Duodenal mucosa (tissue), 2 donors: ENCODE measurements around the gene TMED4.

ENCODE experiments used
- H3K27ac ChIP-seq: one replicate; pipeline ENCODE4 v1.7.0; 2013; ENCODE audit warnings: low read depth, low read length
- H3K27me3 ChIP-seq, 2 donors: one replicate each; pipeline ENCODE4 v1.7.0; 2013; ENCODE audit warnings: low read length in 2 of 2, control low read depth in 1 of 2; ENCODE audit not compliant: insufficient read depth in 2 of 2, control insufficient read depth in 1 of 2
- H3K36me3 ChIP-seq, 2 donors: one replicate each; pipeline ENCODE4 v1.7.0; 2013; ENCODE audit warnings: low read length in 2 of 2, control low read depth in 1 of 2; ENCODE audit not compliant: insufficient read depth in 2 of 2, control insufficient read depth in 1 of 2
- H3K4me1 ChIP-seq, 2 donors: one replicate each; pipeline ENCODE4 v1.7.0; 2013; ENCODE audit warnings: low read length in 2 of 2, control low read depth in 1 of 2; ENCODE audit not compliant: insufficient read depth in 2 of 2, control insufficient read depth in 1 of 2
- H3K4me3 ChIP-seq, 2 donors: one replicate each; pipeline ENCODE4 v1.7.0; 2013; ENCODE audit warnings: low read length in 2 of 2, low read depth in 1 of 2
- H3K9ac ChIP-seq, 2 donors: one replicate each; pipeline ENCODE4 v1.7.0; 2013; ENCODE audit warnings: low read length in 2 of 2, low read depth in 1 of 2
- H3K9me3 ChIP-seq, 2 donors: one replicate each; pipeline ENCODE4 v1.7.0; 2013; ENCODE audit warnings: low read length in 2 of 2, control low read depth in 1 of 2; ENCODE audit not compliant: control insufficient read depth in 1 of 2

The TMED4 gene

GRCh38 chr7:44541028-44541869, 40.8 kb downstream of the TMED4 start, which contains the start of gene NPC1L1:
Gene NPC1L1 (minus strand): TSS chr7:44541330. CDS start chr7:44541259, 71 bp downstream.
- peak within 1 kb of the TSS; percentile 86 to 87 for H3K9ac ChIP-seq
- H3K27me3 ChIP-seq = no peaks in the 10 kb centered on the region
- peak within 1 kb of the TSS; percentile 70 to 75 for H3K4me3 ChIP-seq
- H3K9me3 ChIP-seq = no peaks in the 10 kb centered on the region
- H3K4me1 ChIP-seq = peaks cover 36 to 53% of the 10 kb centered on the region in 2 donors
- H3K36me3 ChIP-seq = peaks cover 0 to 9% of the 10 kb centered on the region in 2 donors
- H3K27ac ChIP-seq = peak within 1 kb of the TSS; percentile 74

DNA sequence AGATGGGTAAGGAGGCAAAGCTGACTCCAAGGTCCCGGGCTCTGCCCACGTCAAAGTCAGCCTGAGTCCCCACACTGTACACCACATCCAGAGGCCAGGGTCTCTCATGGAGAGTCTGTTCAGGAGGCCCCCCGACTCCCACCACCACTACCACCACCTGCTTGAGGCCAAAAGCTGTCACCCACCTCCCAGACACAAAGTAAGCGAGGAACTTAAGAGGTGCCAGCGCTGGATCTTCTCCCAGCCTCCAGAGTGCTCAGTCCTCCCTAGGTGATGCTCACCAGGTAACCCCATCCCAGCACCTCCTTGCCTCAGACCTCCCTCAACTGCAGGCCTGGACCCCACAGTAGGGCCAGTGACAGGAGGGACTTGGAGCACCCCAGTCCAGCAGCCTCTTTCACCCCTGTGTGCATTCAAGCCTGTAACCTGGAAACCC, 41.4 kb downstream of the TMED4 start:
- no peaks in the 10 kb centered on the region for H3K9me3 ChIP-seq
- H3K4me3 ChIP-seq = peak overlapping the region; percentile 70 to 75
- H3K27me3 ChIP-seq = no peaks in the 10 kb centered on the region
- H3K4me1 ChIP-seq = peaks cover 42 to 57% of the 10 kb centered on the region in 2 donors
- peaks cover 0 to 9% of the 10 kb centered on the region in 2 donors for H3K36me3 ChIP-seq
- peak overlapping the region; percentile 86 to 87 for H3K9ac ChIP-seq
- H3K27ac ChIP-seq = peak overlapping the region; percentile 74

GRCh38 chr7:44539669-44540506, 42.1 kb downstream of the TMED4 start:
- H3K9me3 ChIP-seq = no peaks in the 10 kb centered on the region
- peaks cover 0 to 9% of the 10 kb centered on the region in 2 donors for H3K36me3 ChIP-seq
- H3K27ac ChIP-seq = no peak overlapping the region
- H3K9ac ChIP-seq = peak overlapping the region; percentile 86 to 87
- peaks cover 45 to 57% of the 10 kb centered on the region in 2 donors for H3K4me1 ChIP-seq
- H3K27me3 ChIP-seq = no peaks in the 10 kb centered on the region
- H3K4me3 ChIP-seq = peak overlapping the region; percentile 70 to 75

GRCh38 chr7:44538798-44539668, 43.0 kb downstream of the TMED4 start:
- Histone ChIP-seq H3K27me3 (no peaks in the 10 kb centered on the region), H3K4me3 (peak overlapping the region; percentile 70 to 75), H3K27ac (no peak overlapping the region), H3K4me1 (peaks cover 47 to 58% of the 10 kb centered on the region in 2 donors), H3K36me3 (peaks cover 0 to 14% of the 10 kb centered on the region in 2 donors), H3K9ac (peak overlapping the region; percentile 45 to 61), H3K9me3 (no peaks in the 10 kb centered on the region)

DNA sequence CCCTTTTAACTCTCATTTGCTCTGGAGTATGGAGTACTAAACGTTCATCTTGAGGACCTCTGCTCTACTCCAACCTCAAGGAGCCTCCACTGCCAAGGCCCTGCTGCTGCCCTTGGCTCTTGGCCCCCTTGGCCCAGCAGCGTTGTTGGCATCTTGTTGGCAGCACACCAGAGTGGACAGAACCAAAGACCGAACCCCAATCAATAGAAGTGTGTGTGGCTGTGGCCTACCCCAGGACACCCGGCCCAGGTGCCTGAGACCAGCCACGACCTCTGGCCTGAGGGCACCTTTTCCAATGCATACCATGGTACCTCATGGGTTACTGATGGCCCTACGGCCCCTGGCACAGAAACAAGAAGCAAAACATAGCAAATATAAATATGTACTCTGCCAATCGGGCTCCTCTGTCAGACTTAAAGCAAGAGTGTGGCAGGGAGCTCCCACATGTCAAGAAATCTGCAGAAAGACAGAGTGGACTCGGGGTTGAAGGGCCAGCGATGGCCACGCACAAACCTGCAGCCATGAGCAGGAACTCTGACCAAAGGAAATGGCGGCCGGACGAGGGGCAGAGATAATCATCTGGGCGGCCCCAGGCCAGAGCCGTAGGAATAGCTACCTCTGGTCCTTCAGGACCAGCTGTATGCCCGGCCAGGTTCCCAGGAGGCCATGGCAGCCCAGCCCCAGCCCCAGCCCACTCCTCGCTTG, 43.8 kb downstream of the TMED4 start:
- H3K36me3 ChIP-seq = peaks cover 0 to 22% of the 10 kb centered on the region in 2 donors
- H3K4me3 ChIP-seq = peak overlapping the region; percentile 70 to 75
- no peaks in the 10 kb centered on the region for H3K9me3 ChIP-seq
- no peaks in the 10 kb centered on the region for H3K27me3 ChIP-seq
- H3K4me1 ChIP-seq = peaks cover 43 to 61% of the 10 kb centered on the region in 2 donors
- peak overlapping the region; percentile 45 to 61 for H3K9ac ChIP-seq
- no peak overlapping the region for H3K27ac ChIP-seq

GRCh38 chr7:44537442-44537841, 44.6 kb downstream of the TMED4 start:
- Histone ChIP-seq H3K4me3 (peak overlapping the region; percentile 70 to 75), H3K27ac (no peak overlapping the region), H3K9me3 (no peaks in the 10 kb centered on the region), H3K9ac (peak overlapping the region; percentile 45 to 61), H3K36me3 (peaks cover 0 to 24% of the 10 kb centered on the region in 2 donors), H3K27me3 (no peaks in the 10 kb centered on the region), H3K4me1 (peaks cover 35 to 53% of the 10 kb centered on the region in 2 donors)

GRCh38 chr7:44536090-44536489, 45.9 kb downstream of the TMED4 start:
- Histone ChIP-seq H3K9ac (no peak overlapping the region), H3K27ac (no peak overlapping the region), H3K36me3 (peaks cover 0 to 37% of the 10 kb centered on the region in 2 donors), H3K4me3 (peak overlapping the region; percentile 70 to 75), H3K27me3 (no peaks in the 10 kb centered on the region), H3K4me1 (peaks cover 27 to 44% of the 10 kb centered on the region in 2 donors), H3K9me3 (no peaks in the 10 kb centered on the region)

GRCh38 chr7:44535348-44536064, 46.5 kb downstream of the TMED4 start:
- Histone ChIP-seq H3K4me1 (peaks cover 27 to 40% of the 10 kb centered on the region in 2 donors), H3K36me3 (peaks cover 0 to 43% of the 10 kb centered on the region in 2 donors), H3K9me3 (no peaks in the 10 kb centered on the region), H3K9ac (no peak overlapping the region), H3K4me3 (no peak overlapping the region), H3K27me3 (no peaks in the 10 kb centered on the region), H3K27ac (no peak overlapping the region)
